ENCODE data around the gene ZNF804B.

Gene ZNF804B

GRCh38 chr7:89053130-89053529 is 293.6 kb downstream of the ZNF804B start:
- DNase-seq (ENCODE audit: low read depth) = no peak
- H3K4me3 ChIP-seq (ENCODE audit: low read length) = no peak overlapping the region
- TF ChIP-seq CTCF (IDR thresholded peaks at IDR 0.05; ENCODE audit: insufficient read depth, low read depth, low read length, missing control alignments) = no peak

- H3K4me3 ChIP-seq (ENCODE audit: low read length) = no peak overlapping the region
- no peak for TF ChIP-seq CTCF (IDR thresholded peaks at IDR 0.05; ENCODE audit: insufficient read depth, low read depth, low read length, missing control alignments)
- no peak for DNase-seq (ENCODE audit: low read depth)
These were observed 294.9 kb downstream of the ZNF804B start for GRCh38 chr7:89054361-89054760.

- TF ChIP-seq CTCF (IDR thresholded peaks at IDR 0.05; ENCODE audit: insufficient read depth, low read depth, low read length, missing control alignments) = no peak
- no peak for DNase-seq (ENCODE audit: low read depth)
- no peak overlapping the region for H3K4me3 ChIP-seq (ENCODE audit: low read length)
These were observed 300.7 kb downstream of the ZNF804B start for GRCh38 chr7:89060234-89060633.

DNA sequence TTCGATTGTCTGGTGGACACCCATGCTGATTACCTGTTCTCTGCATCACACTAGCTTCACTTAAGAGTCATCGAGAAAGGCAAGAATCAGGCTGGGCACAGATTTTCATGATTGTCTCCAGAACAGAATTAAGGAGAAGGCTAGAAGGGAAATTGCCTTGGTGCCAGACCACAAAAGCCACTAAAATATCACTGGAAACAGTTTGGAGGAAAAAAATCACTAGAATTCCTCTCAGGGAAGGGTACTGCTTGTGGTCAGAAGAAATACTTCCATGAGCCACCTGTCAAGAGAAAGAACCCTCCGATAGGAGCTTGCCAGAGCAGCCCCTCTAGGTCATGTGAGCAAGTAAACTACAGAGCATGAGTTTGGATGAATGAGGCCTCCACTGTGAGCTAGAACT is 305.3 kb downstream of the ZNF804B start:
- no peak for TF ChIP-seq CTCF (IDR thresholded peaks at IDR 0.05; ENCODE audit: insufficient read depth, low read depth, low read length, missing control alignments)
- no peak for DNase-seq (ENCODE audit: low read depth)
- no peak overlapping the region for H3K4me3 ChIP-seq (ENCODE audit: low read length)

GRCh38 chr7:89067048-89067447 is 307.5 kb downstream of the ZNF804B start:
- TF ChIP-seq CTCF (IDR thresholded peaks at IDR 0.05; ENCODE audit: insufficient read depth, low read depth, low read length, missing control alignments) = no peak
- no peak overlapping the region for H3K4me3 ChIP-seq (ENCODE audit: low read length)
- DNase-seq (ENCODE audit: low read depth) = no peak

DNA sequence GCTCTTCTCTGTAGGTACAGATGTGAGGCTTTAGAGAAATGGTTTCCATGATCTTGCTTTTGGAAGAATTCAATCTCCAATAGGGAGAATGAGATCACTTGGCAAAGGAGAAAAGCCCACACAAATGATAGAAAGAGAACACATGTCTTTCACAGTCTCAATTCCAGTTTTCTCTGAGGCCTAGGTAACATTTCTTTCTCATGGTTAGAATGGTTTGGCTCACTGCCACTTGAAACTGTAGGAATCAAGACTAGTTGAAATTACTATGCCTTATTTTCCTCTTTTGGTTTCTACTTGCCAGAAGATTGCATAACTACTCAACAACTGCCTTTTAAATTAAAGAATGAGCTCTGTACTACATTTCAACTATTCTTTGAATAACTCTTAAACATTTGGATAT is 312.6 kb downstream of the ZNF804B start:
- no peak overlapping the region for H3K4me3 ChIP-seq (ENCODE audit: low read length)
- no peak for DNase-seq (ENCODE audit: low read depth)
- TF ChIP-seq CTCF (IDR thresholded peaks at IDR 0.05; ENCODE audit: insufficient read depth, low read depth, low read length, missing control alignments) = no peak

GRCh38 chr7:89073776-89074175 is 314.3 kb downstream of the ZNF804B start:
- H3K4me3 ChIP-seq (ENCODE audit: low read length) = no peak overlapping the region
- no peak for TF ChIP-seq CTCF (IDR thresholded peaks at IDR 0.05; ENCODE audit: insufficient read depth, low read depth, low read length, missing control alignments)
- DNase-seq (ENCODE audit: low read depth) = no peak

Measured in epithelial cell of esophagus (primary cell).